K562 (cell line): ENCODE results near the gene LRRC75A. TPM values are rescaled to one million over a fixed set of nuclear protein-coding genes. Genes with fewer than 3 reads are reported as not detected.

Experiments
- ATAC-seq: fragments of 200-7000 bp; cut with Tn5 transposase; 3 replicates; pipeline ENCODE4 v1.9.1; 2020; ENCODE audit warnings: moderate library complexity
- BruUV-seq: library from RNA; stranded (reverse); fragments of 400-500 nt; replicated peaks from 2 replicates; lab custom pipeline; 2021; lab: Mats Ljungman, UMichigan
- CTCF ChIA-PET: fragments of 300-600 bp; formaldehyde crosslinking; extraction: SDS; loops from one replicate; lab custom pipeline; 2021; ENCODE audit warnings: low intra/inter-chr PET ratio; lab: Yijun Ruan, JAX
- POLR2A ChIA-PET: fragments of 300-600, 350-650 bp; sonication (Branson Sonifier 250); formaldehyde crosslinking; extraction: SDS; loops from one replicate; lab custom pipeline; 2021; ENCODE audit warnings: antibody characterized with exemption, inconsistent platforms; lab: Yijun Ruan, JAX
- DNase-seq, 4 experiments: peaks; one replicate each; pipeline versions ENCODE4 v3.0.0 to v3.0.0-alpha.2; 2011 to 2018; ENCODE audit warnings: low spot score in 3 of 4, mixed read lengths in 3 of 4; ENCODE audit errors: extremely low read depth in 1 of 4
- FAIRE-seq: peaks from 2 replicates; lab custom pipeline; 2011; peaks lifted over from hg19 to GRCh38; lab: Jason Lieb, UNC
- H2AFZ ChIP-seq: 2 replicates; pipeline ENCODE4 v1.6.0; 2011; ENCODE audit warnings: low read depth, low read length, control low read depth, inconsistent platforms
- H3K27ac ChIP-seq: fragments of 200-600 bp; 3 replicates; pipeline ENCODE4 v1.8.0; 2011; ENCODE audit warnings: low read depth, mild to moderate bottlenecking, control low read depth, inconsistent platforms, low read length, moderate library complexity, mixed read lengths; ENCODE audit errors: extremely low read depth
- H3K27me3 ChIP-seq, 2 experiments: fragments of 300-600 bp in 1 of 2; 2 replicates in 1 of 2; 3 replicates in 1 of 2; pipeline versions ENCODE4 v1.6.0 to v1.8.0; 2011; ENCODE audit warnings: inconsistent platforms in 2 of 2, low read length in 2 of 2, mild to moderate bottlenecking in 1 of 2, mixed read lengths in 1 of 2, moderate library complexity in 1 of 2; ENCODE audit not compliant: control insufficient read depth in 2 of 2, insufficient read depth in 2 of 2
- H3K36me3 ChIP-seq: fragments of 300-600 bp; 3 replicates; pipeline ENCODE4 v1.8.0; 2011; ENCODE audit warnings: mild to moderate bottlenecking, low read length, inconsistent platforms; ENCODE audit not compliant: control insufficient read depth, insufficient read depth
- H3K4me1 ChIP-seq, 2 experiments: fragments of 200-600 bp in 1 of 2; replicated peaks in 1 of 2; 2 replicates in 1 of 2; 3 replicates in 1 of 2; pipeline versions ENCODE4 v1.5.1 to v1.8.0; 2011; ENCODE audit warnings: inconsistent platforms in 2 of 2, low read length in 2 of 2, mild to moderate bottlenecking in 1 of 2, mixed read lengths in 1 of 2, moderate library complexity in 1 of 2; ENCODE audit not compliant: control insufficient read depth in 2 of 2, insufficient read depth in 2 of 2
- H3K4me2 ChIP-seq: 2 replicates; pipeline ENCODE4 v1.6.1; 2011; ENCODE audit warnings: low read length, control low read depth, inconsistent platforms, mixed read lengths; ENCODE audit not compliant: insufficient read depth
- H3K4me3 ChIP-seq: fragments of 200-600 bp; sonication (generic), shearing (Covaris generic); 2 replicates; pipeline ENCODE4 v1.5.1; 2016; ENCODE audit warnings: control low read depth, inconsistent platforms
- H3K79me2 ChIP-seq: fragments of 200-600 bp; 3 replicates; pipeline ENCODE4 v1.8.0; 2011; ENCODE audit warnings: low read length, inconsistent platforms; ENCODE audit not compliant: control insufficient read depth, insufficient read depth
- H3K9ac ChIP-seq, 2 experiments: 2 replicates each; pipeline versions ENCODE4 v1.6.0 to v1.6.1; 2011; ENCODE audit warnings: low read depth in 2 of 2, low read length in 2 of 2, control low read depth in 1 of 2, inconsistent platforms in 1 of 2, mild to moderate bottlenecking in 1 of 2, mixed read lengths in 1 of 2; ENCODE audit not compliant: insufficient read depth in 1 of 2
- H3K9me1 ChIP-seq: one replicate; pipeline ENCODE4 v1.6.0; 2011; ENCODE audit warnings: inconsistent platforms, mild to moderate bottlenecking, low read length, moderate library complexity; ENCODE audit not compliant: control insufficient read depth, insufficient read depth
- H3K9me3 ChIP-seq: replicated peaks from 2 replicates; pipeline ENCODE4 v1.5.1; 2011; ENCODE audit warnings: low read depth, low read length, inconsistent platforms; ENCODE audit not compliant: control insufficient read depth, insufficient read depth
- H4K20me1 ChIP-seq: replicated peaks from 2 replicates; pipeline ENCODE4 v1.6.1; 2011; ENCODE audit warnings: low read length, inconsistent platforms, mixed read lengths; ENCODE audit not compliant: control insufficient read depth, insufficient read depth
- ATF2 ChIP-seq: sonication (generic); formaldehyde crosslinking; IDR thresholded peaks from 2 replicates; pipeline ENCODE4 v1.8.1; 2022; ENCODE audit warnings: missing genetic modification reagents
- CBFA2T3 ChIP-seq: fragments of 450-650 bp; IDR thresholded peaks from 2 replicates; pipeline ENCODE4 v1.6.1; 2017
- COPS2 ChIP-seq: fragments of 450-650 bp; conservative IDR thresholded peaks from 2 replicates; pipeline ENCODE4 v1.6.1; 2016; ENCODE audit warnings: mild to moderate bottlenecking, moderate library complexity
- E2F3 ChIP-seq: fragments of 250-450 bp; sonication (Bioruptor Pico); IDR thresholded peaks from 2 replicates; pipeline ENCODE4 v1.4.0; 2020; ENCODE audit warnings: mild to moderate bottlenecking
- ELF2 ChIP-seq: fragments of 250-450 bp; sonication (Bioruptor Pico); IDR thresholded peaks from 2 replicates; pipeline ENCODE4 v1.5.0; 2021; ENCODE audit warnings: mild to moderate bottlenecking
- EP300 ChIP-seq: IDR thresholded peaks from 2 replicates; pipeline ENCODE4 v1.6.1; 2012; ENCODE audit warnings: low read length, improper control_type of control experiment
- ETV5 ChIP-seq: sonication (generic); formaldehyde crosslinking; IDR thresholded peaks from 2 replicates; pipeline ENCODE4 v1.4.0; 2020; ENCODE audit warnings: low read depth, mild to moderate bottlenecking, missing genetic modification reagents
- HDAC8 ChIP-seq: fragments of 450-650 bp; IDR thresholded peaks from 2 replicates; pipeline ENCODE4 v1.6.1; 2016; ENCODE audit warnings: mild to moderate bottlenecking, missing genetic modification characterization, moderate library complexity, missing compliant biosample characterization
- KLF16 ChIP-seq: IDR thresholded peaks from 2 replicates; pipeline ENCODE4 v1.6.1; 2016; ENCODE audit warnings: antibody characterized with exemption
- NFRKB ChIP-seq: fragments of 450-650 bp; IDR thresholded peaks from 2 replicates; pipeline ENCODE4 v1.6.1; 2016; ENCODE audit warnings: low read depth
- NFYB ChIP-seq: IDR thresholded peaks from 2 replicates; pipeline ENCODE4 v1.6.1; 2011; ENCODE audit warnings: mild to moderate bottlenecking, moderate library complexity; ENCODE audit not compliant: insufficient read length; ENCODE audit errors: extremely low read depth
- PRPF4 ChIP-seq: fragments of 200-400 bp; formaldehyde crosslinking; IDR thresholded peaks from one replicate; pipeline ENCODE4 v1.6.1; 2017; ENCODE audit warnings: low read length, low read depth, mild to moderate bottlenecking; ENCODE audit not compliant: insufficient read depth, poor library complexity, severe bottlenecking
- RBM15 ChIP-seq: fragments of 200-400 bp; formaldehyde crosslinking; IDR thresholded peaks from 2 replicates; pipeline ENCODE4 v1.6.1; 2018; ENCODE audit warnings: mild to moderate bottlenecking, low read length, moderate library complexity; ENCODE audit not compliant: insufficient read depth
- ZNF263 ChIP-seq: sonication (generic); formaldehyde crosslinking; IDR thresholded peaks from 2 replicates; pipeline ENCODE4 v1.8.0; 2022; ENCODE audit warnings: mild to moderate bottlenecking, missing genetic modification reagents, borderline replicate concordance
- ZNF583 ChIP-seq: fragments of 250-450 bp; sonication (Bioruptor Pico); IDR thresholded peaks from 2 replicates; pipeline ENCODE4 v1.4.0; 2020
- WGBS: fragments of 100-300 bp; shearing (Covaris generic); methylation state at CpG from one replicate; pipeline ENCODE4 v1.1.6; 2016; ENCODE audit warnings: low coverage, mixed read lengths; ENCODE audit not compliant: insufficient coverage; ENCODE audit errors: missing lambda C conversion rate; 5-methylcytosine and 5-hydroxymethylcytosine counted together
- in situ Hi-C: fragments of 300-500 bp; cut with MboI; formaldehyde crosslinking; loops from 4 replicates; pipeline ENCODE4 v1.15.0; 2018; ENCODE audit warnings: inconsistent platforms, mixed read lengths
- intact Hi-C: fragments of 100-400 bp; cut with micrococcal nuclease; formaldehyde crosslinking; loops from 2 replicates; pipeline ENCODE4 v1.14.2; 2022
- polyA plus RNA-seq, 8 experiments: library from polyadenylated mRNA; depleted of rRNA in 4 of 8; stranded (reverse) in 5 of 8; unstranded in 3 of 8; fragments of >200 nt; fragmentation: Nextera tagmentation in 2 of 8; fragmentation: Illumina TruSeq in 1 of 8; extraction: Ambion mirVana in 2 of 8; extraction: Trizol in 1 of 8; gene quantifications; 2 replicates each; pipeline versions ENCODE4 v1.2.1 to v1.2.3, GENCODE V29; 2011 to 2014; ENCODE audit warnings: inconsistent platforms in 1 of 8, missing spikeins in 1 of 8
- total RNA-seq, 7 experiments: library from RNA; depleted of rRNA in 6 of 7; stranded (reverse); fragments of >200 nt in 6 of 7; fragmentation: Illumina TruSeq in 2 of 7; extraction: Trizol in 2 of 7; gene quantifications; 2 replicates each; pipeline versions ENCODE4 v1.2.1 to v1.2.3, GENCODE V29; 2011 to 2021; ENCODE audit warnings: low replicate concordance in 1 of 7

Gene LRRC75A
- total and polyA plus RNA-seq, 9 of the 15 experiments (the other 6 are each of a cell fraction or from before 2014, with no cell fraction given): 0.04 to 0.34 (median 0.08) TPM; not detected in 5

- H3K9ac ChIP-seq: no peak overlapping the region
- no peak for DNase-seq
- H3K4me3 ChIP-seq: no peak overlapping the region
- no peak for ATAC-seq
- in situ Hi-C loops (no loop called here), intact Hi-C loops (no loop called here)
- 2% methylated on average over 12 of the region's 12 CpGs for WGBS
- no peak overlapping the region for H3K27ac ChIP-seq
- H3K9me1 ChIP-seq: no peaks in the 10 kb centered on the region
- no peaks in the 10 kb centered on the region for H3K9me3 ChIP-seq
- H3K27me3 ChIP-seq: peaks cover 20 to 48% of the 10 kb centered on the region in 2 experiments
- ChIA-PET CTCF (no interaction called here), POLR2A (no interaction called here)
- H4K20me1 ChIP-seq: no peaks in the 10 kb centered on the region
- BruUV-seq: no TSS peak
- peaks cover 3 to 18% of the 10 kb centered on the region in 2 experiments; a peak in 4 of 5 replicates for H3K4me1 ChIP-seq
- no peak overlapping the region for H2AFZ ChIP-seq
- H3K79me2 ChIP-seq: no peaks in the 10 kb centered on the region
- no peak for FAIRE-seq
- H3K36me3 ChIP-seq: no peaks in the 10 kb centered on the region
- no peak overlapping the region for H3K4me2 ChIP-seq
- TF ChIP-seq ZNF263 (CRISPR knock-in tag) (peak; percentile 67; the same call in 1 of the 2 replicates), ZNF583 (CRISPR knock-in tag) (no peak)
Measured at GRCh38 chr17:16495980-16496819, 4.2 kb upstream of the LRRC75A start.

- WGBS: 0% methylated on average over 4 of the region's 4 CpGs
- in situ Hi-C loops: no loop called here
- no peak overlapping the region for H3K4me2 ChIP-seq
- ATAC-seq (no peak), DNase-seq (no peak), FAIRE-seq (no peak)
- peaks cover 20 to 49% of the 10 kb centered on the region in 2 experiments for H3K27me3 ChIP-seq
- H3K9me1 ChIP-seq: no peaks in the 10 kb centered on the region
- no peaks in the 10 kb centered on the region for H3K9me3 ChIP-seq
- peaks cover 3 to 20% of the 10 kb centered on the region in 2 experiments; a peak in 4 of 5 replicates for H3K4me1 ChIP-seq
- intact Hi-C loops: no loop called here
- H3K4me3 ChIP-seq: no peak overlapping the region
- no peaks in the 10 kb centered on the region for H4K20me1 ChIP-seq
- no peak overlapping the region for H3K9ac ChIP-seq
- ChIA-PET POLR2A (no interaction called here), CTCF (no interaction called here)
- no peak overlapping the region for H2AFZ ChIP-seq
- no peaks in the 10 kb centered on the region for H3K79me2 ChIP-seq
- no TSS peak for BruUV-seq
- H3K27ac ChIP-seq: no peak overlapping the region
- no peaks in the 10 kb centered on the region for H3K36me3 ChIP-seq
- TF ChIP-seq NFYB: no peak
- TF ChIP-seq E2F3 (CRISPR knock-in tag): no peak
- no peak for TF ChIP-seq HDAC8 (tag)
- no peak for TF ChIP-seq PRPF4
- no peak for TF ChIP-seq EP300
- TF ChIP-seq NFRKB: no peak
- TF ChIP-seq RBM15: no peak
- no peak for TF ChIP-seq ELF2 (CRISPR knock-in tag)
- TF ChIP-seq ATF2 (CRISPR knock-in tag): no peak
- TF ChIP-seq ETV5 (CRISPR knock-in tag): no peak
- no peak for TF ChIP-seq KLF16
- no peak for TF ChIP-seq CBFA2T3
- no peak for TF ChIP-seq COPS2
Measured at GRCh38 chr17:16495561-16495960, 3.6 kb upstream of the LRRC75A start.
